Fibroblast of skin of abdomen (primary cell): Measurements from ENCODE around the gene MIF4GD.
"Not testable (repeated sequence)": the region's sequence is repeated elsewhere in the genome, so short reads cannot be mapped to it uniquely, and the experiment has no call there.

Experiments
- DNase-seq: peaks from one replicate; pipeline ENCODE4 v3.0.0-alpha.2; 2013

MIF4GD gene

GRCh38 chr17:75288770-75289114, 17.7 kb upstream of the MIF4GD start:
- no peak for DNase-seq

- DNase-seq: no peak
Measured at GRCh38 chr17:75288359-75288758, 17.3 kb upstream of the MIF4GD start.

GRCh38 chr17:75287221-75287620, 16.2 kb upstream of the MIF4GD start:
- DNase-seq: no peak

GRCh38 chr17:75285123-75285522, 14.1 kb upstream of the MIF4GD start:
- no peak for DNase-seq

GRCh38 chr17:75280189-75280588, 9.2 kb upstream of the MIF4GD start:
- not testable (repeated sequence) for DNase-seq

- peak; percentile 70 for DNase-seq
Measured at GRCh38 chr17:75277664-75278071, 6.6 kb upstream of the MIF4GD start.

GRCh38 chr17:75273977-75274708, 3.1 kb upstream of the MIF4GD start:
- peak; percentile 62 for DNase-seq

GRCh38 chr17:75272848-75273184, 1.8 kb upstream of the MIF4GD start:
- no peak for DNase-seq

- DNase-seq: no peak
Measured at GRCh38 chr17:75271955-75272847, 1.2 kb upstream of the MIF4GD start.

GRCh38 chr17:75271233-75271954, 363 bp upstream of the MIF4GD start:
- DNase-seq: no peak

GRCh38 chr17:75270218-75270965, 639 bp downstream of the MIF4GD start:
- DNase-seq: peak; percentile 64

GRCh38 chr17:75269844-75270217, 1.2 kb downstream of the MIF4GD start:
- no peak for DNase-seq

- DNase-seq: no peak
Measured at GRCh38 chr17:75267411-75268232, 3.4 kb downstream of the MIF4GD start.

- no peak for DNase-seq
Measured at GRCh38 chr17:75267153-75267410, 3.9 kb downstream of the MIF4GD start.

- DNase-seq: no peak
Measured at GRCh38 chr17:75266316-75267152, 4.5 kb downstream of the MIF4GD start.

GRCh38 chr17:75265614-75266315, 5.3 kb downstream of the MIF4GD start:
- no peak for DNase-seq

- no peak for DNase-seq
Measured at GRCh38 chr17:75263055-75263454, 8.0 kb downstream of the MIF4GD start.

- no peak for DNase-seq
Measured at GRCh38 chr17:75262112-75262606, 8.9 kb downstream of the MIF4GD start.

- peak; percentile 94 for DNase-seq
Measured at GRCh38 chr17:75261336-75262111, 9.5 kb downstream of the MIF4GD start, which contains the start of the genes GGA3 and MRPS7. TSS of gene GGA3 (minus strand) at chr17:75261606. CDS start at chr17:75261587, 19 bp downstream. TSS of gene MRPS7 (plus strand) at chr17:75261879. CDS start at chr17:75261901, 22 bp downstream.
